HepG2 (cell line): ENCODE measurements around the gene MAPK11. TPM values are rescaled to one million over a fixed set of nuclear protein-coding genes. Genes with fewer than 3 reads are reported as not detected.

Experiments
- IRF1 ChIP-seq: sonication (generic); formaldehyde crosslinking; IDR thresholded peaks from 2 replicates; pipeline ENCODE4 v1.4.0; 2020; ENCODE audit warnings: low read depth, mild to moderate bottlenecking, missing genetic modification reagents
- RBM39 ChIP-seq: fragments of 200-400 bp; formaldehyde crosslinking; IDR thresholded peaks from one replicate; pipeline ENCODE4 v1.6.1; 2018; ENCODE audit warnings: antibody characterized with exemption, mild to moderate bottlenecking, low read depth, low read length; ENCODE audit not compliant: poor library complexity, severe bottlenecking
- SNAI1 ChIP-seq: sonication (generic); formaldehyde crosslinking; IDR thresholded peaks from 2 replicates; pipeline ENCODE4 v1.5.0; 2020; ENCODE audit warnings: mild to moderate bottlenecking, missing genetic modification reagents, borderline replicate concordance
- SP4 ChIP-seq: sonication (generic); formaldehyde crosslinking; IDR thresholded peaks from 2 replicates; pipeline ENCODE4 v1.8.1; 2023; ENCODE audit warnings: mild to moderate bottlenecking, missing genetic modification reagents
- TFDP1 ChIP-seq: IDR thresholded peaks from 2 replicates; pipeline ENCODE4 v1.6.1; 2016; ENCODE audit warnings: missing compliant biosample characterization, missing genetic modification reagents, borderline replicate concordance
- ZKSCAN8 ChIP-seq: IDR thresholded peaks from 2 replicates; pipeline ENCODE4 v1.6.1; 2016; ENCODE audit warnings: borderline replicate concordance, missing genetic modification reagents, missing compliant biosample characterization
- ZNF234 ChIP-seq: sonication (generic); formaldehyde crosslinking; conservative IDR thresholded peaks from 2 replicates; pipeline ENCODE4 v1.5.1; 2020; ENCODE audit warnings: mild to moderate bottlenecking, missing genetic modification reagents
- ZNF343 ChIP-seq: sonication (generic); formaldehyde crosslinking; IDR thresholded peaks from 2 replicates; pipeline ENCODE4 v1.4.0; 2020; ENCODE audit warnings: mild to moderate bottlenecking, missing genetic modification reagents
- ZNF501 ChIP-seq: sonication (generic); formaldehyde crosslinking; IDR thresholded peaks from 2 replicates; pipeline ENCODE4 v1.5.1; 2020; ENCODE audit warnings: mild to moderate bottlenecking, moderate library complexity, missing genetic modification reagents
- ZNF7 ChIP-seq: IDR thresholded peaks from 2 replicates; pipeline ENCODE4 v1.6.1; 2016; ENCODE audit warnings: missing biosample characterization, missing genetic modification reagents
- polyA plus RNA-seq, 8 experiments: library from polyadenylated mRNA; depleted of rRNA in 3 of 8; stranded (reverse) in 7 of 8; unstranded in 1 of 8; fragments of >200 nt; fragmentation: Illumina TruSeq in 4 of 8; extraction: Trizol in 4 of 8; gene quantifications; 2 replicates each; pipeline versions ENCODE4 v1.2.1 to v1.2.3, GENCODE V29; 2011 to 2016; ENCODE audit warnings: low read depth in 4 of 8, missing spikeins in 1 of 8, mixed read lengths in 1 of 8; ENCODE audit not compliant: insufficient read depth in 1 of 8
- total RNA-seq, 5 experiments: library from RNA; depleted of rRNA; stranded (reverse); fragments of >200 nt; fragmentation: Illumina TruSeq; extraction: Trizol; gene quantifications; 2 replicates each; pipeline ENCODE4 v1.2.3, GENCODE V29; 2016; ENCODE audit warnings: low read depth in 1 of 5
- TF ChIP-seq, protein P1 (sequence below): sonication (generic); formaldehyde crosslinking; IDR thresholded peaks from 2 replicates; pipeline ENCODE4 v1.4.0; 2020; ENCODE audit warnings: missing genetic modification reagents
- TF ChIP-seq, protein P2 (sequence below): sonication (generic); formaldehyde crosslinking; IDR thresholded peaks from 2 replicates; pipeline ENCODE4 v1.4.0; 2020; ENCODE audit warnings: mild to moderate bottlenecking, missing genetic modification reagents

The MAPK11 gene
- total and polyA plus RNA-seq, 2 of the 13 experiments (the other 11 are each of a cell fraction or from before 2014, with no cell fraction given), result 0.15 to 0.17 TPM

- TF ChIP-seq, protein P1, sequence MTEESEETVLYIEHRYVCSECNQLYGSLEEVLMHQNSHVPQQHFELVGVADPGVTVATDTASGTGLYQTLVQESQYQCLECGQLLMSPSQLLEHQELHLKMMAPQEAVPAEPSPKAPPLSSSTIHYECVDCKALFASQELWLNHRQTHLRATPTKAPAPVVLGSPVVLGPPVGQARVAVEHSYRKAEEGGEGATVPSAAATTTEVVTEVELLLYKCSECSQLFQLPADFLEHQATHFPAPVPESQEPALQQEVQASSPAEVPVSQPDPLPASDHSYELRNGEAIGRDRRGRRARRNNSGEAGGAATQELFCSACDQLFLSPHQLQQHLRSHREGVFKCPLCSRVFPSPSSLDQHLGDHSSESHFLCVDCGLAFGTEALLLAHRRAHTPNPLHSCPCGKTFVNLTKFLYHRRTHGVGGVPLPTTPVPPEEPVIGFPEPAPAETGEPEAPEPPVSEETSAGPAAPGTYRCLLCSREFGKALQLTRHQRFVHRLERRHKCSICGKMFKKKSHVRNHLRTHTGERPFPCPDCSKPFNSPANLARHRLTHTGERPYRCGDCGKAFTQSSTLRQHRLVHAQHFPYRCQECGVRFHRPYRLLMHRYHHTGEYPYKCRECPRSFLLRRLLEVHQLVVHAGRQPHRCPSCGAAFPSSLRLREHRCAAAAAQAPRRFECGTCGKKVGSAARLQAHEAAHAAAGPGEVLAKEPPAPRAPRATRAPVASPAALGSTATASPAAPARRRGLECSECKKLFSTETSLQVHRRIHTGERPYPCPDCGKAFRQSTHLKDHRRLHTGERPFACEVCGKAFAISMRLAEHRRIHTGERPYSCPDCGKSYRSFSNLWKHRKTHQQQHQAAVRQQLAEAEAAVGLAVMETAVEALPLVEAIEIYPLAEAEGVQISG (CRISPR knock-in tag), result no peak
- TF ChIP-seq, protein P2, sequence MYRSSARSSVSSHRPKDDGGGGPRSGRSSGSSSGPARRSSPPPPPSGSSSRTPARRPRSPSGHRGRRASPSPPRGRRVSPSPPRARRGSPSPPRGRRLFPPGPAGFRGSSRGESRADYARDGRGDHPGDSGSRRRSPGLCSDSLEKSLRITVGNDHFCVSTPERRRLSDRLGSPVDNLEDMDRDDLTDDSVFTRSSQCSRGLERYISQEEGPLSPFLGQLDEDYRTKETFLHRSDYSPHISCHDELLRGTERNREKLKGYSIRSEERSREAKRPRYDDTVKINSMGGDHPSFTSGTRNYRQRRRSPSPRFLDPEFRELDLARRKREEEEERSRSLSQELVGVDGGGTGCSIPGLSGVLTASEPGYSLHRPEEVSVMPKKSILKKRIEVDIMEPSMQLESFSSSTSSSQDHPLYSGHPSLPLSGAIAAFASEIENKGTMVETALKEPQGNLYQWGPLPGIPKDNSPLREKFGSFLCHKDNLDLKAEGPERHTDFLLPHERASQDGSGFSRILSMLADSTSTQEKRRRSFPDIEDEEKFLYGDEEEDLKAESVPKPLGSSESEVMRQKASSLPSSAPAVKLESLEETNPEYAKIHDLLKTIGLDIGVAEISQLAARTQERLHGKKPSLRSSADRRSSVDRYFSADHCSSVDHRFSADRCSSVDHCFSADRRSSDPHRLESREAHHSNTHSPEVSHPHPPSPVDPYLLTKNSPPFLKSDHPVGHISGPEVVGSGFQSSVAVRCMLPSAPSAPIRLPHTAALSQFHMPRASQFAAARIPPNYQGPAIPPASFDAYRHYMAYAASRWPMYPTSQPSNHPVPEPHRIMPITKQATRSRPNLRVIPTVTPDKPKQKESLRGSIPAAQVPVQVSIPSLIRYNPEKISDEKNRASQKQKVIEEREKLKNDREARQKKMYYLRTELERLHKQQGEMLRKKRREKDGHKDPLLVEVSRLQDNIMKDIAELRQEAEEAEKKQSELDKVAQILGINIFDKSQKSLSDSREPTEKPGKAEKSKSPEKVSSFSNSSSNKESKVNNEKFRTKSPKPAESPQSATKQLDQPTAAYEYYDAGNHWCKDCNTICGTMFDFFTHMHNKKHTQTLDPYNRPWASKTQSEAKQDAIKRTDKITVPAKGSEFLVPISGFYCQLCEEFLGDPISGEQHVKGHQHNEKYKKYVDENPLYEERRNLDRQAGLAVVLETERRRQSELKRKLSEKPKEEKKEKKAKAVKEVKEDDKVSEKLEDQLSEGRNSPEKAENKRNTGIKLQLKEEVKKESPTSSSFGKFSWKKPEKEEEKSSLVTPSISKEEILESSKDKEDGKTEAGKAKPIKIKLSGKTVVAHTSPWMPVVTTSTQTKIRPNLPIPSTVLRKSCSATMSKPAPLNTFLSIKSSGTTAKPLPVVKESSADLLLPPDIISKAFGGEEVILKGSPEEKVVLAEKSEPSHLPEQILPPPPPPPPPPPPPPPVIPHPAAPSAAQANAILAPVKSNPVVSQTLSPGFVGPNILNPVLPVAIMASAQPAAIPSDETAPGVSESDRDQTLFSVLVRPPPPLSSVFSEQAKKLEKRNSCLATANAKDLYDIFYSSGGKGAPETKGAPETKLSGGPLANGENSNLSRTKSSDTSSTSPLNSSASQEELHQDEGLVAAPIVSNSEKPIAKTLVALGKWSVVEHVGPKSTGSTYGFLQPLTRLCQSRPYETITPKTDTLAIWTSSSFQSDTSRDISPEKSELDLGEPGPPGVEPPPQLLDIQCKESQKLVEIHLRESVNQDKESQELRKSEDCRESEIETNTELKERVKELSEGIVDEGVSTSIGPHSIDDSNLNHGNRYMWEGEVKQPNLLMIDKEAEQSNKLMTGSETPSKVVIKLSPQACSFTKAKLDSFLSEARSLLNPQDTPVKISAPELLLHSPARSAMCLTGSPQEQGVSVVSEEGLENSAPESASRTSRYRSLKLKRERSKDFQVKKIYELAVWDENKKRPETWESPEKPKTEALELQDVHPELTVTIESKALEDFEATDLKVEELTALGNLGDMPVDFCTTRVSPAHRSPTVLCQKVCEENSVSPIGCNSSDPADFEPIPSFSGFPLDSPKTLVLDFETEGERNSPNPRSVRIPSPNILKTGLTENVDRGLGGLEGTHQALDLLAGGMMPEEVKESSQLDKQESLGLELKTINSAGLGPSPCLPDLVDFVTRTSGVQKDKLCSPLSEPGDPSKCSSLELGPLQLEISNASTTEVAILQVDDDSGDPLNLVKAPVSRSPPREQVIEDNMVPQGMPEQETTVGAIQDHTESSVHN, result no peak
- peak; percentile 0; the same call in 1 of the 2 replicates for TF ChIP-seq ZNF501 (CRISPR knock-in tag)
- TF ChIP-seq ZNF234 (CRISPR knock-in tag), result no peak
- TF ChIP-seq TFDP1 (CRISPR knock-in tag), result no peak
- no peak for TF ChIP-seq ZNF7 (CRISPR knock-in tag)
- no peak for TF ChIP-seq ZKSCAN8
- no peak for TF ChIP-seq IRF1 (CRISPR knock-in tag)
- peak; percentile 45 for TF ChIP-seq RBM39
- no peak for TF ChIP-seq SNAI1 (CRISPR knock-in tag)
- TF ChIP-seq ZNF343 (CRISPR knock-in tag), result no peak
- TF ChIP-seq SP4, result no peak
Observed at GRCh38 chr22:50305923-50306566, 35.9 kb upstream of the MAPK11 start (continued).
